Medulla oblongata (tissue), 1 donor: ENCODE results near the gene HOXB5.

ENCODE experiments used
- DNase-seq: peaks from one replicate; pipeline ENCODE4 v3.0.0-alpha.2; 2015; ENCODE audit errors: extremely low spot score

HOXB5 gene

DNA sequence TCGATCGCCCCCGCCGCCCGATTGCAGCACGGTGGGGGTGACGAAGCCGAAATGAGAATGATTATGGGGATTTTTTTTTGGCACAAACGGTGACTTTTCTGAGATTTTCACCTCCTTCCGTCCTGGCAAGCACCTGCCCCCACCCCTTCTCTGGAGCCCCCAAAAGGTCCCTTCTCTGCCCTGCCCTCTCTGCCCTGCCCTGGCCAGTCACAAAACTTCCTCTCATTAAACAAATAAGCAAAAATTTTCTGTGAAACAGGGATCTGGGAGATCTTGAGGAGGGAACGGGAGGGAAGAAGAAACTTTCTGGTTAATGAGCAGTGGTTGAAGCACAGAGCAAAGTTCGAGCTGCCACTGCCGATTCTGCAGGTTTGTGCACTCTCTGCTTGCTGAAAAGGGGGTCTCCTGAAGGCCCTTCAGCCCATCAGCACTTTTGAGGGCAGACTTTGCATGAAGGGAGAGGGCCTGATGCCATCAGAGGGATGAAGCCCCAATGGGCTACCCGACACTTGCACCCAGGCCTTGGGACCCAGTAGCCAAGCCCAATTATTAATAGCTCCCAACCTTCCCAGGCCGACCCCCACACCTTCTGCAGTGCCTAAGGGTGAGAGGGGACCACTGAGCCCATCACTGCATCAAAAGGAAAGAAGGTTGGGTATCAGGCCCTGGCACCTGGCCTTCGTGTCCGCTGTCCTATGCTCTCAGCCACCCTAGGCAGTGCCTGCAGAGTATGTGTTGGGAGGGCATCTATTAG lies 22.6 kb upstream of the HOXB5 start:
- DNase-seq = no peak

- no peak for DNase-seq
These were observed 21.7 kb upstream of the HOXB5 start, which contains the start of gene HOXB8 for GRCh38 chr17:48615047-48615962. HOXB8 (minus strand) TSS chr17:48615292; CDS start chr17:48614704, 588 bp downstream.

GRCh38 chr17:48613862-48614694 lies 20.5 kb upstream of the HOXB5 start:
- DNase-seq = no peak

DNA sequence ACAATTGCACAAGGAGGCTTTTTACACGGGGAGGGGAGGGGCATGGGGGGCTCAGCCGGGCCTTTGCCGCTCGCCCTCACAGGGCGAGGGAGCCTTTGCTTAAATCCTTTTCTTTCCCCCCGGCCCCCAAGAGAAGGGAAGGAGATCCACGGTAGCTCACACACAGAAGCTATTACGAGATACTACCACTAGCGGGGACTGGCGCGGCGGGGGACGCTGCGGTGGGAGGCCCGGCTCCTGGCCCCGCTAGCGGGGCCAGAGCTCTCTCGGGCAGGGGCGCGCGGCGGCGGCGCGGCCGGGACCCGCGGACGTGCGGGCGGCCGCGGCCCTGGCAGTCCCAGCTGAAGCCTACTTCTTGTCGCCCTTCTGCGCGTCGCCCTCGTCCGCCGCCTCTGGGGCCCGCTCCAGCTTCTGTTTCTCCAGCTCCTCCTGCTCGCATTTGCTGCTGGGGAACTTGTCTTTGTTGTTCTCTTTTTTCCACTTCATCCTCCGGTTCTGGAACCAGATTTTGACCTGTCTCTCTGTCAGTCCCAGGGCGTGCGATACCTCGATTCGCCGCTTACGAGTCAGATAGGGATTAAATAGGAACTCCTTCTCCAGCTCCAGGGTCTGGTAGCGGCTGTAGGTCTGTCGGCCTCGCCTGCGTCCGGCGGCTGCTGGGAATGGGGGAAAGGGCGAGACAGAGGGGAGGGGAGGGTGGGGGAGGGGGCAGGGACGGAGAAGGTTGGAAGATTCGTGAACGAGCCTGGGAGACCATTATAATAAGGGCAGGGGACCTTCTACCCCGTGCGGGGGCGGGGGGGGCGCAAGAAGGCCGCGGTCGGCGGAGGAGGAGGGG lies 19.5 kb upstream of the HOXB5 start:
- no peak for DNase-seq

DNA sequence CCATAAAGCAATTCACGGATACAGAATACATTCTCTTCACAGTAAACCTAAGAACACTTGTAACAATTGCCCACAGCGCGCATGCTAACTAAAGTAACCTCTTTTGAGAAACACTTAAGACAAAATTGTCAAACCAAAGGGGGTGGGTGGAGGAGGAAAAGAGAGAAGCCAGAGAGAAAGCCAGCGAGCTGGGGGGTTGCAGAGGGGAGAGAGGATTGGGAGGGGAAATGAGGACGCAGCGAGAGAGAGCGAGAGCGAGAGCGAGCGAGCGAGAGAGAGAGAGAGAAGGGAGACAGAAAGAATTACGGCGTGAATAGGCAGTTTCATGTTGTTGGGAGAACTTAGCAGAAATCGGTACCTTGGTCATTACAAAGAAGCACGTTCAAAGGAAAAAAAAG lies 18.9 kb upstream of the HOXB5 start:
- DNase-seq = no peak

DNA sequence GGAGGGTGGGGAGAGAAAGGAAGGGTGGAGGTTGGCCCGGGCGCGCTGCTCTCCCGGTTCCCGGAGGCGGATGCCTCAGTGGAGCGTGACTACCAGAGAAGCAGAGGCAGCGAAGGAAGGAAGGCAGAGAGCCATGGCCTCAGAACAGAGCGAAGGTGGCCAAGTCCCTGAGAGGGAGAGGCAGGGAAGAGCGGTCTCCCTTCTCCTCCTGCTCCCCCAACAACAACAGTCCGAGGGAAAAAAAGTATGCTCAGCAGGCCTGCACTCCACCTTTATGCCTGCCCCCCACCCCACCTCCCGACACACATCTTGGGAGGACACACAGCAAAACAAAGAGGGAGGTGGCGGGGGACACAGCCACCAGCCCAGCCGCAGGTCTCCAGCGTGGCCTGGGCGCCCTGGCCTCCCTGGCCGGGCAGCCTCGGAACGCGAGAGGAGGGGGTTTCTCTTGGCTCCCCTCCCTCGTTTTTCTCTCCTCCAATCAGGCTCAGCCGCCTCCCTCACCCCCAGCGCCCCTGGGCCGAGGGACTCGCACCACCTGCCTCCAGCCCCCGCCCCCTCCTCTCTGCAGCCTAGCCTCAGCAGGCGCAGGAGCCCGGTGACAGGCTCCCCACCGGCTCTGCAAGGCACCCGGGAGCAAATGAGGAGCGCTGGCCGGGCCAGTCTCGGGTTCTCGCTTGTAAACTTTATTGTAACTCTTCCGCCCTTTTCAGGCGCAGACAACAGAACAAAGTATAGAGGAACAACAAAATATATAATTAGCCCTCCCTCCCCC lies 18.3 kb upstream of the HOXB5 start:
- DNase-seq = no peak

DNA sequence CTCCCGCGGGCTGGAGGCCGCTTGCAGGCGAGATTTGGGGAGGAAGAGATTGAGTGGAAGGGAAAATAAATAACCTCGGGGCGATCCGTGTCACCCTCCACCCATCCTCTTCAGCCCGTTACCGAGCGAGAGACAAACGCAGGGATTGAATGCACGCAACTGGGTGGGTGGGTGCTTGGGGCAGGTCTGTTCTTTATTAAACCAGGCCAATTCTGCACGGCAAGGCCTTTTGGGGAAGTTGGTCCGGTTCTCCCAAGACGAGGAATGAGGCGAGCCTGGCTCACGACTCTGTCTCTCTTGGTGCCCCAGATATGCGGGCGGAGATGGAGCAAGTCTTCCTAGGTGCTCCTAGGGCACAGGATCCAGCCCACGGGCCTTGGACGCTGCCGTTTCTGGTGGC lies 17.6 kb upstream of the HOXB5 start:
- no peak for DNase-seq

DNA sequence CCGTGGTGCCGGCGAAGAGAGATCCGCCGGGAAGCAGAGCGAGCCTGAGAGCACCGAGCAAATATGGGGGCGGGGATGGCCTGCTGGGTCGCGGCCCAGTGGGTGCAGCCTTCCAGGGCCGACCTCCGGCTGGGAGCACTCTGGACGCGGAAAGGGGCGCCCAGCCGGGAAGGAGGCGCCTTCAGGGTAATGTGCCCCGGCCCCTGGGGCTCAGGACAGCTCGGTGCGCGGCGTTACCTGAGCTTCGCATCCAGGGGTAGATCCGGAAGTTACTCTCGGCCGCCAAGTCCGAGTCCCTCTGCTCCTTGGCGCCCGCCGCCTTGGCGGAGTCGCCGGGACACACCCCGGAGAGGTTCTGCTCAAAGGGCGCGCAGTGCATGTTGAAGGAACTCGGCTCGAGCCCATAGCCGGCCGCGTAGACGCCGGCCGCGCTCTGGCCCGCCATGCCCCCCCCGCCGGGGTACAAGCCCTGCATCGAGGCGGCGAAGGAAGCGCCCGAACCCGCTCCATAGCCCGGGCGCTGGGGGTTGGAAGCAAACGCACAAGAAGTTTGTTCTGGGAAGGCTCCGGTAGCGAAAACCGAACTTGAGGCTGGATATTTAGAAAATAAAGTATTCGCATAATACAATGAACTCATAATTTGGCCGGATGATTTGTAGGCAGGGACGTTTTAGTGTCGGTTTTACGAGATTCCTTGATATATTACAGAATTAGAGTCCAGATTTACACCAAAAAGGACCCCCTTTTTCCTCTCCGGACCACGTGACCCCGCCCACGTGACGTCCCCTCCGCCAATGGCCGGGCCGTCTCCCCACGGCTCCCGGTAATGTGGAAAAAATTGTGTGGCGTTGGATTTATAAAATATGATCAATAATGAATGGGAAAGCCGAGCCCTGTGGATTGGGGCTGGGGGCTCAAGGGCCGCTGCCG lies 17.0 kb upstream of the HOXB5 start, which contains the start of gene HOXB7:
TSS of gene HOXB7 (minus strand) at position 736 of the 930 bp plus-strand sequence. CDS start at position 637, 99 bp downstream.
- DNase-seq = peak; percentile 80

DNA sequence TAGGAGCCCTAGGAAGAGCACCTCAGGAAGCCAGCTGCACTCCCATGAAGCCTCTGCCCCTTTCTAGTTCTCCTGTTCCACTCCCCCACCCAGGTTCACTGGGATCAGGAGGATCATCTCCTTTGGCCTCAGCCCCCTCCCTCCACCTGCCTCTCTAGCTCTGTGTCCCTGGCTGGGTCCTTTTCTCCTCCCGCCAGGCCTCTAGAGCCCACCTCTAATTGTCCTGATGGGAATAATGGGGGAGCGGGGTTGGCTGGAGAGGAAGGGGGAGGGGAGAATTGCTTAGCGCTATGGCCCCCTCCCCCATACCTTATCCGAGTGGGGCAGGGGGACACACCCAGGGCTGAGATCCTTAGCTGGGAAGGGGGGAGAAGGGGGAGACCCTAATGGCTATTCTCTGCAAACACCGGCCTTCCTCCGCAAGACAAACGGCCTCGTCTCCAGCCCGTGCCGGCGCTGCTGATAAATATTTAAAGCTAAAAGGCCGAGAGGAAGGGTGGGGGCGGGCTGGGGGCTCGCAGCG lies 16.2 kb upstream of the HOXB5 start:
- DNase-seq = no peak

DNA sequence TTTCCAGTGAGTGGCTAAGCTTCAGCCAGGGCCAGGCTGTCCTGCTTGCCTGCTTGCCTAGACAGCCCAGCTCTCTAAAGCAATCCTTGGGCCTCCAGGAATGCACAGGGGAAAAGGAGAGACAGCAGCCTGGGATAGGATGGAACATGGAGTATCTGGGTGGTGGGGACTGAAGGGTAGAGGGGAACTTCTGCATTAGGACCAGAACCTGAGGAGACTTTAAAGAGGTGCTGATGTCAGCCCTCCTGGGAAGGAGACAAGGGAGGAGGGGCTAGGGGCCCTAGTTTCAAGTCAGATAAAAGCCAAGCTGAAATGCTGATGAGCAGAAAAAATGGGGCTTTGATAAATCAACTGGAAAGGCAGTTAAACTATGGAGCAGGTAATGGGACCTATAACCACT lies 15.5 kb upstream of the HOXB5 start:
- no peak for DNase-seq

DNA sequence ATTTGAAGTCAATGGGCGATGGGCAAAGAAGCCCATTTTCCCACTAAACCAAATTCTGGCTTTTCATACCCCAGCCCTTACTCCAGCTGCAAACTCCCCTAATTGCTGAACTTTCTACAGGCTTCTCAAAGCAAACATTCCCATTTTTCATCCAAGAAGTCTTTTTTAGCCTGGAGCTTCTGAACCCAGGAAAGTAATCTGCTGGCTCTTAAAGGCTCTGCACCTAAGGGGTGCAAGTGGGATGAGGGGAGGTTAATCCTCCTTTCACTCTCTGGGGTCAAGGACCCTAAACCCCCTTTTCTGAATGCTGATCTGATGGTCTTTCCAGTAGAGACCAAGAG lies 14.9 kb upstream of the HOXB5 start:
- no peak for DNase-seq

GRCh38 chr17:48606892-48607614 lies 13.5 kb upstream of the HOXB5 start:
- no peak for DNase-seq

DNA sequence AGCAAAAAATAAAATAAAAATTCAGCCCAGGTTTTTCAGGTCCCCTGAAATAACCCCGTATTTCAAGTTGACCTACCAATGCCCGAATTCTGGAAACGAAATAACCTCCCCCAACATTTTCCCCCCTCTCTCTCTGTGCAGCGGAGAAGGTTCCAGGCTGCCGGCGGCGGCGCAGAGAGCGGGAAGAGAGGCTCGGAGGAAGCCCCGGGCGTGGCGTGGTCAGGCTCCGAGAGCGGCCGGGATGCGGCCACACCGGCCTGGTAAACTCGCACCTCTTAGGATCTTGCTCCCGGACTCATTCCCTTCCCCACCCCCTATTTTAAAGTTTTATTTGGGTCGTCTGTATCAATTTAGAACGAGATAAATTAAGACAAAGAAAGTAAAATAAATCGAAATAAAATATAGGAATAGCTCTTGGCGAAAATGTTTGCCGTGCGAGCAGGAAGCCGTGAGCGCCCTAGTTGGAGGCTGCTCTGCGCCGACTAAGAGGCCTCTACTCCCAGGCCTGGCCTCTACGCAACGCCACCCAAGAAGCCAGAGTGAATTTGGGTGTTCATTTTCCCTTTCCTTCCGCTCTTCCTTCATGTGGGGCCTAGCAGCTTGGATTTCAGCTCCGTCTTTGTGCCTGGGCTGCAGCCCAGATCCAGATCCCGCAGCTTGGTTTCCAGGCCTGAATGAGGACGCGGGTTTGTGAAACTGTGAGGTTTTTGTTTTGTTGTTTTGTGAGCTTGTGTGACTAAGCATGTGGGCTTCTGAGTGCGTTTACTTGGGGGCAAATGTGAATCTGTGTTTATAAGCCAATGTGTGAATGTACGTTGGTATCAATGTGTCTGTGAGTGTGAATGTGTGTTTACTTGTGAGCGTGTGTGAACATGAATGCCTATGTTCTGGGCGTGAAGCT lies 12.7 kb upstream of the HOXB5 start:
- no peak for DNase-seq

DNA sequence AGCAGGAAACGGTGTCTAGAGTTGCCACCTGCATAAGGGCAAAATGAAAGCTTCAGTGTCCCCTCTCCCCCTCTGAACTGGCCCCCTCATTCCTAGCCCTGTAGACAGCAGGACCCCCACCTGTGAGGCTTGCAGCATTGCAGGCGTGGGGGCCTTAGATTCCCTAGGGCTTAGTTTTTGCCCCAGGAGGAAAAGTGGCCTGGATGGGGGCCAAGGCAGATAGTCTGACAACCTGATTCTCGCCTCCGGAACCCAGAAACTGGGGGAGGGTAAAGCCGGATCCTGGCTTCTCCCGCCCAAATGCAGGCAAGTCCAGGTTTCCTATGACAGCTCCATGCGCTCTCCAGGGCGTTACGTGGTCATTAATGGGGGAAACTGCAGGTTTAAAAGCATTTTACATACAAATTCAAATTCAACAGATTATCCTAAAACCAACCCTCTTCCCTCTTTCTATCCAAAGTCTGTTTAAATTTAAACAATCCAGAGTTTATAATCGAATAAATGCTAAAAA lies 11.9 kb upstream of the HOXB5 start:
- DNase-seq = no peak

GRCh38 chr17:48604770-48605329 lies 11.3 kb upstream of the HOXB5 start, which contains the start of gene HOXB6:
HOXB6 (minus strand) TSS chr17:48604986; CDS start chr17:48598150, 6,836 bp downstream.
- DNase-seq = no peak

DNA sequence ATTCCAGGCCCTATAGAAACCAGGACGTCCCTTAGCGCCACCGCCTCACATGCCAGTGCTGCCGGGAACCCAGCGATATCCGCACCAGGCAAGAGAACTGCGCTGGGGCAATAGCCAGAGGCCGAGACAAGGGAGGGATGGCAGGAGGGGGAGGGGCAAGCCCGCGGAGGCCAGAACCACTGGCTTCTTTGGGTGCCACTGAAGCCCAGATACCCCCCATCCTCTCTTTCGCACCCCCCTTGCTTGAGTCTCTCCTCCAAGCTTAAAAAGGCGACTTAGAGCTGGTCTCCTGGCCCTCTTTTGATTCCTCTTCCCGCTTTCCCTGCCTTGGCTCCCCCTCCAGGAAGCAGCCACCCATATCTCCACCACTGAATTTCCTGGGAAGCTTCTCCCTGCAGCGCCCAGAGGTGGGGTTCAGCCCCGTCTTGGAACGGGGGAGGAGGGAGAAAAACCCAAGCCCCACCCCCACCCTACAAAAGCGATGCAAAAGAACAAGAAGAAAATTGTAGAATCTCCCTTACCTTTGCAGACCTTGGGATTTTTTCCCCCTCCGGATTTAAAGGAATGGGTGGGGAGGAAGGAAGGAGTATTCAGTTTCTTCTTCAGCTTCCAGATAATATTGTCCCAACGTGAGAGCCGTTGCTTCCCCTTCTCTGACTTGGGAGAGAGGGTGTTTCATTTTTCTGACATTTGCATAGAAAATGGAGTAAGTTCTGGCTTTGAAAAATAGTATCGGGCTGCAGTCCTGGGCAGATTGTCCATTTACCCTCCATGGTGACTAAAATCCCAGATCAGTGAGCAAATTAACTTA lies 10.6 kb upstream of the HOXB5 start:
- no peak for DNase-seq
